IMR-90 (cell line): ENCODE results near the gene MYH6. TPM values are rescaled to one million over a fixed set of nuclear protein-coding genes. Genes with fewer than 3 reads are reported as not detected.
A peak's percentile ranks its signal among the peaks of the same experiment; 100 is the strongest.

ENCODE experiments used
- ATAC-seq: fragments of 200-7000 bp; cut with Tn5 transposase; 2 replicates; pipeline ENCODE4 v1.9.1; 2020; ENCODE audit warnings: low read depth, mild to moderate bottlenecking, moderate library complexity
- BruUV-seq: library from RNA; stranded (reverse); fragments of 400-500 nt; replicated peaks from 2 replicates; lab custom pipeline; 2021; lab: Mats Ljungman, UMichigan
- CTCF ChIA-PET: fragments of 300-600 bp; formaldehyde crosslinking; extraction: SDS; loops from one replicate; lab custom pipeline; 2021; ENCODE audit warnings: antibody characterized with exemption; lab: Yijun Ruan, JAX
- POLR2A ChIA-PET: fragments of 300-600 bp; sonication (Branson Sonifier 250); formaldehyde crosslinking; loops from one replicate; lab custom pipeline; 2022; ENCODE audit warnings: antibody characterized with exemption; ENCODE audit not compliant: unreplicated experiment; lab: Charles Lee
- DNase-seq: peaks from one replicate; pipeline ENCODE4 v3.0.0; 2013
- H2AFZ ChIP-seq: replicated peaks from 2 replicates; pipeline ENCODE3; 2013; ENCODE audit warnings: low read length, mild to moderate bottlenecking; ENCODE audit not compliant: poor library complexity
- H2AK5ac ChIP-seq: 2 replicates; pipeline ENCODE4 v1.6.1; 2013; ENCODE audit warnings: low read depth, low read length, inconsistent platforms
- H2AK9ac ChIP-seq: replicated peaks from 2 replicates; pipeline ENCODE3; 2013; ENCODE audit warnings: mild to moderate bottlenecking, low read depth, low read length, moderate library complexity; ENCODE audit not compliant: poor library complexity
- H2BK120ac ChIP-seq: 2 replicates; pipeline ENCODE4 v1.6.1; 2013; ENCODE audit warnings: low read depth, low read length, inconsistent platforms
- H2BK15ac ChIP-seq: 3 replicates; pipeline ENCODE4 v1.6.1; 2013; ENCODE audit warnings: low read depth, low read length, inconsistent platforms
- H2BK20ac ChIP-seq: 2 replicates; pipeline ENCODE4 v1.6.1; 2013; ENCODE audit warnings: low read depth, mild to moderate bottlenecking, inconsistent platforms, low read length, moderate library complexity
- H2BK5ac ChIP-seq: 2 replicates; pipeline ENCODE4 v1.6.1; 2013; ENCODE audit warnings: mild to moderate bottlenecking, low read depth, low read length, inconsistent platforms; ENCODE audit not compliant: poor library complexity, severe bottlenecking
- H3K14ac ChIP-seq: replicated peaks from 2 replicates; pipeline ENCODE4 v1.6.1; 2013; ENCODE audit warnings: low read depth, low read length, inconsistent platforms
- H3K18ac ChIP-seq: 2 replicates; pipeline ENCODE4 v1.6.1; 2013; ENCODE audit warnings: low read depth, low read length, control low read depth
- H3K23ac ChIP-seq: 2 replicates; pipeline ENCODE4 v1.6.1; 2013; ENCODE audit warnings: low read depth, low read length, inconsistent platforms
- H3K27ac ChIP-seq: 2 replicates; pipeline ENCODE4 v1.5.1; 2013; ENCODE audit warnings: mild to moderate bottlenecking, control low read depth, low read length; ENCODE audit not compliant: insufficient read depth
- H3K27me3 ChIP-seq: 2 replicates; pipeline ENCODE4 v1.6.1; 2013; ENCODE audit warnings: low read length; ENCODE audit not compliant: control insufficient read depth, insufficient read depth
- H3K36me3 ChIP-seq: 2 replicates; pipeline ENCODE4 v1.6.1; 2013; ENCODE audit warnings: low read length, mixed read lengths; ENCODE audit not compliant: control insufficient read depth, insufficient read depth
- H3K4ac ChIP-seq: 2 replicates; pipeline ENCODE4 v1.6.1; 2013; ENCODE audit warnings: low read depth, low read length, inconsistent platforms
- H3K4me1 ChIP-seq: 2 replicates; pipeline ENCODE4 v1.6.1; 2013; ENCODE audit warnings: low read length, mixed read lengths; ENCODE audit not compliant: control insufficient read depth, insufficient read depth
- H3K4me2 ChIP-seq: 2 replicates; pipeline ENCODE4 v1.6.1; 2013; ENCODE audit warnings: low read depth, mild to moderate bottlenecking, control low read depth, low read length, moderate library complexity
- H3K4me3 ChIP-seq: 2 replicates; pipeline ENCODE4 v1.5.1; 2013; ENCODE audit warnings: low read depth, mild to moderate bottlenecking, control low read depth, low read length, moderate library complexity; ENCODE audit not compliant: insufficient read depth
- H3K56ac ChIP-seq: 2 replicates; pipeline ENCODE4 v1.6.1; 2013; ENCODE audit warnings: low read length, inconsistent platforms; ENCODE audit not compliant: insufficient read depth; ENCODE audit errors: extremely low read depth
- H3K79me1 ChIP-seq, 2 experiments: 2 replicates each; pipeline ENCODE4 v1.6.1; 2013; ENCODE audit warnings: low read length in 2 of 2, inconsistent platforms in 1 of 2, low read depth in 1 of 2
- H3K9ac ChIP-seq: 2 replicates; pipeline ENCODE4 v1.6.1; 2013; ENCODE audit warnings: low read depth, low read length, control low read depth
- H3K9me1 ChIP-seq: 2 replicates; pipeline ENCODE4 v1.6.1; 2013; ENCODE audit warnings: low read length, inconsistent platforms; ENCODE audit not compliant: insufficient read depth
- H3K9me3 ChIP-seq: 2 replicates; pipeline ENCODE4 v1.6.1; 2013; ENCODE audit warnings: low read length; ENCODE audit not compliant: control insufficient read depth, insufficient read depth
- H4K20me1 ChIP-seq: 2 replicates; pipeline ENCODE4 v1.6.1; 2013; ENCODE audit warnings: low read length, inconsistent platforms; ENCODE audit not compliant: insufficient read depth
- H4K5ac ChIP-seq: 2 replicates; pipeline ENCODE4 v1.6.1; 2013; ENCODE audit warnings: mild to moderate bottlenecking, low read depth, low read length, control low read depth
- H4K8ac ChIP-seq, 2 experiments: 2 replicates each; pipeline ENCODE4 v1.6.1; 2013; ENCODE audit warnings: low read depth in 2 of 2, low read length in 2 of 2, control low read depth in 1 of 2, inconsistent platforms in 1 of 2
- H4K91ac ChIP-seq: 2 replicates; pipeline ENCODE4 v1.6.1; 2013; ENCODE audit warnings: low read depth, low read length, inconsistent platforms; ENCODE audit not compliant: insufficient read depth
- CEBPB ChIP-seq: IDR thresholded peaks from 2 replicates; pipeline ENCODE4 v1.6.1; 2012; ENCODE audit warnings: low read depth, low read length, improper control_type of control experiment
- RFX5 ChIP-seq: IDR thresholded peaks from 2 replicates; pipeline ENCODE4 v1.8.0; 2012; ENCODE audit warnings: low read depth, mild to moderate bottlenecking, low read length, moderate library complexity
- WGBS, 2 experiments: methylation state at CpG; one replicate each; pipeline versions ENCODE4 v1.1.5 to v1.1.7; 2013; ENCODE audit warnings: missing lambda C conversion rate in 2 of 2; ENCODE audit not compliant: insufficient read length in 1 of 2; ENCODE audit errors: extremely low coverage in 2 of 2; 5-methylcytosine and 5-hydroxymethylcytosine counted together
- dilution Hi-C: fragments of 300-500 bp; cut with HindIII; formaldehyde crosslinking; loops from one replicate; pipeline ENCODE4 v1.14.3; 2018; ENCODE audit warnings: low sequenced_read_pairs; ENCODE audit not compliant: unreplicated experiment
- in situ Hi-C: fragments of 300-500 bp; cut with MboI; formaldehyde crosslinking; loops from 3 replicates; pipeline ENCODE4 v1.14.3; 2019; ENCODE audit warnings: low sequenced_read_pairs, inconsistent platforms, mixed read lengths
- intact Hi-C: fragments of 100-400 bp; cut with micrococcal nuclease; formaldehyde crosslinking; loops from 2 replicates; pipeline ENCODE4 v1.10.0; 2022
- polyA plus RNA-seq, 3 experiments: library from polyadenylated mRNA; depleted of rRNA; stranded (reverse); fragments of >200 nt; gene quantifications; 2 replicates each; pipeline ENCODE4 v1.2.3, GENCODE V29; 2012; ENCODE audit warnings: low replicate concordance in 1 of 3
- total RNA-seq: library from RNA; depleted of rRNA; stranded (reverse); fragments of >200 nt; gene quantifications from 2 replicates; pipeline ENCODE4 v1.2.3, GENCODE V29; 2012
- TF ChIP-seq, protein P1 (sequence below): fragments of 150-350 bp; IDR thresholded peaks from 2 replicates; pipeline ENCODE4 v1.6.1; 2017; ENCODE audit warnings: mild to moderate bottlenecking, antibody characterized with exemption, low read length, low read depth

Gene MYH6
- total and polyA plus RNA-seq, 2 of the 4 experiments (the other 2 are of a cell fraction): not detected

DNA sequence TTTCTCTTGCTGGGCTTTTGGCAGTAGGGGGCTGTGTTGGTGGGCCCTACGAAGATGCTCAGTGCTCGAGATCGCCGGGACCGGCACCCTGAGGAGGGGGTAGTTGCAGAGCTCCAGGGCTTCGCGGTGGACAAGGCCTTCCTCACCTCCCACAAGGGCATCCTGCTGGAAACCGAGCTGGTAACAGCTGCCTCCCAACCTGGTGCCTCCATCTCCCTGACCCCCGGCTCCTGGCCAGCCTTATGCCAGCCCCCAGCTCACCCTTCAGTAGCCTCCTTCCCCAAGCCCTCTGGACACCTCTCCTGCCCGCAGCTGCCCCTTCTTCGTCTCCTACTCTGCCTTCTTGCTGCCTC, 30.9 kb downstream of the MYH6 start:
- no CpG with 5 or more reads among the region's 11 CpGs for WGBS, 2 experiments
- Histone ChIP-seq H3K27ac (no peak overlapping the region), H3K23ac (no peak overlapping the region), H3K4me3 (no peak overlapping the region), H2BK15ac (no peak overlapping the region), H2AK5ac (no peak overlapping the region), H3K14ac (no peak overlapping the region), H3K36me3 (no peaks in the 10 kb centered on the region), H3K9me3 (no peaks in the 10 kb centered on the region), H2BK5ac (no peak overlapping the region), H4K20me1 (no peaks in the 10 kb centered on the region), H4K5ac (no peak overlapping the region), H3K9ac (no peak overlapping the region), H3K79me1 (no peaks in the 10 kb centered on the region), H3K27me3 (peaks cover 45% of the 10 kb centered on the region), H4K8ac (no peak overlapping the region), H3K18ac (no peak overlapping the region), H2BK20ac (no peak overlapping the region), H3K56ac (no peak overlapping the region), H3K4me1 (no peaks in the 10 kb centered on the region), H2AK9ac (no peak overlapping the region), H3K4me2 (no peak overlapping the region), H2BK120ac (no peak overlapping the region), H2AFZ (peak overlapping the region; percentile 36), H3K9me1 (no peaks in the 10 kb centered on the region), H3K4ac (no peak overlapping the region), H4K91ac (no peak overlapping the region)
- BruUV-seq: no TSS peak
- intact Hi-C loops: no loop called here
- TF ChIP-seq, protein P1, sequence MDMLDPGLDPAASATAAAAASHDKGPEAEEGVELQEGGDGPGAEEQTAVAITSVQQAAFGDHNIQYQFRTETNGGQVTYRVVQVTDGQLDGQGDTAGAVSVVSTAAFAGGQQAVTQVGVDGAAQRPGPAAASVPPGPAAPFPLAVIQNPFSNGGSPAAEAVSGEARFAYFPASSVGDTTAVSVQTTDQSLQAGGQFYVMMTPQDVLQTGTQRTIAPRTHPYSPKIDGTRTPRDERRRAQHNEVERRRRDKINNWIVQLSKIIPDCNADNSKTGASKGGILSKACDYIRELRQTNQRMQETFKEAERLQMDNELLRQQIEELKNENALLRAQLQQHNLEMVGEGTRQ: no peak
- TF ChIP-seq RFX5 (no peak), CEBPB (no peak)
- DNase-seq: no peak
- dilution Hi-C loops: no loop called here
- CTCF ChIA-PET: no interaction called here
- POLR2A ChIA-PET: no interaction called here
- ATAC-seq: no peak
- in situ Hi-C loops: loop anchor here (10.0 kb wide), 1 partner anchor 52 kb away; the partner anchor contains the start of gene PABPN1
